Activated effector memory CD4-positive, alpha-beta T cell treated with anti-CD3 and anti-CD28 coated beads, Interleukin-2, amount 50 U/mL, for 16 hours (primary cell): Measurements from ENCODE around the gene GPC3.
"Not testable (repeated sequence)": the region's sequence is repeated elsewhere in the genome, so short reads cannot be mapped to it uniquely, and the experiment has no call there.

Experiments used
- DNase-seq: peaks from one replicate; pipeline ENCODE4 v3.0.0-alpha.2; 2020

GPC3 gene

GRCh38 chrX:133742602-133743305, 242.6 kb downstream of the GPC3 start:
- DNase-seq, result no peak

GRCh38 chrX:133741303-133741702, 244.1 kb downstream of the GPC3 start:
- no peak for DNase-seq

GRCh38 chrX:133726642-133727041, 258.8 kb downstream of the GPC3 start:
- no peak for DNase-seq

GRCh38 chrX:133726211-133726630, 259.2 kb downstream of the GPC3 start:
- no peak for DNase-seq

GRCh38 chrX:133723930-133724329, 261.5 kb downstream of the GPC3 start:
- DNase-seq, result no peak

- no peak for DNase-seq
These were observed 262.6 kb downstream of the GPC3 start for GRCh38 chrX:133722756-133723155.

- DNase-seq, result not testable (repeated sequence)
These were observed 265.1 kb downstream of the GPC3 start for GRCh38 chrX:133720269-133720668.

GRCh38 chrX:133715715-133716114, 269.7 kb downstream of the GPC3 start:
- no peak for DNase-seq

- DNase-seq, result no peak
These were observed 275.9 kb downstream of the GPC3 start for GRCh38 chrX:133709501-133709900.

- no peak for DNase-seq
These were observed 278.5 kb downstream of the GPC3 start for GRCh38 chrX:133706890-133707289.

- DNase-seq, result no peak
These were observed 283.2 kb downstream of the GPC3 start for GRCh38 chrX:133702230-133702629.

- no peak for DNase-seq
These were observed 286.2 kb downstream of the GPC3 start for GRCh38 chrX:133699023-133699728.

GRCh38 chrX:133698298-133698697, 287.1 kb downstream of the GPC3 start:
- no peak for DNase-seq

GRCh38 chrX:133697656-133698055, 287.7 kb downstream of the GPC3 start:
- DNase-seq, result no peak

- DNase-seq, result no peak
These were observed 295.3 kb downstream of the GPC3 start for GRCh38 chrX:133689997-133690599.

GRCh38 chrX:133685822-133686221, 299.6 kb downstream of the GPC3 start:
- DNase-seq, result no peak

GRCh38 chrX:133681897-133682296, 303.5 kb downstream of the GPC3 start:
- DNase-seq, result no peak

GRCh38 chrX:133681421-133681820, 304.0 kb downstream of the GPC3 start:
- no peak for DNase-seq

GRCh38 chrX:133677123-133678063, 308.0 kb downstream of the GPC3 start:
- no peak for DNase-seq

GRCh38 chrX:133676344-133677122, 308.9 kb downstream of the GPC3 start:
- no peak for DNase-seq

GRCh38 chrX:133674726-133675470, 310.5 kb downstream of the GPC3 start:
- no peak for DNase-seq
